Tibial nerve (tissue), 4 donors: ENCODE data around the gene PIN1. TPM values are rescaled to one million over a fixed set of nuclear protein-coding genes. Genes with fewer than 3 reads are reported as not detected.

ENCODE experiments used
- small RNA-seq: library from RNA; depleted of rRNA; stranded (forward); fragments of <200 nt; gene quantifications from one replicate; pipeline ENCODE3, GENCODE V24; 2016
- total RNA-seq, 4 donors: library from RNA; depleted of rRNA; stranded (reverse); fragments of >200 nt; gene quantifications; one replicate each; pipeline ENCODE4 v1.1.0, GENCODE V29; 2016

The PIN1 gene
- total RNA-seq, 4 donors from 2014 or later, result 90.6 to 124 (median 103) TPM

Small RNAs within 50 kb of the gene (small RNA-seq; reads per million reads assigned to genes)
- gene RF00156, result not detected

Other genes with a start within 250 kb of the PIN1 start
- gene ZNF561, start 214.1 kb upstream of the PIN1 start, total RNA-seq, result 10 to 100 TPM; 19.4 to 30.3 (median 21.9) TPM
- gene ZNF562, start 160.2 kb upstream of the PIN1 start, total RNA-seq, result 10 to 100 TPM; 17.9 to 31.6 (median 24.5) TPM
- gene ZNF846, start 66.6 kb upstream of the PIN1 start, total RNA-seq, result 10 to 100 TPM; 20.8 to 36.9 (median 26.8) TPM
- gene FBXL12, start 16.2 kb upstream of the PIN1 start, total RNA-seq, result 10 to 100 TPM; 26.2 to 42.7 (median 36.6) TPM
- gene UBL5, start 7.4 kb upstream of the PIN1 start, total RNA-seq, result 100 to 1,000 TPM; 349 to 599 (median 515) TPM
- gene OLFM2, start 101.2 kb downstream of the PIN1 start, total RNA-seq, result 10 to 100 TPM in 1 of 4 donors, 1 to 10 TPM in 3; 4.8 to 12.6 (median 8.8) TPM
- 100 to 1,000 TPM in 1 of 4 donors, 10 to 100 TPM in 3; 41.3 to 102 (median 56.3) TPM for gene COL5A3, start 175.2 kb downstream of the PIN1 start, total RNA-seq
- not detected for gene RDH8, start 178.2 kb downstream of the PIN1 start, total RNA-seq